DMS153 treated with DMSO at 0.1 percent for 48 hours (cell line): Measurements from ENCODE around the gene EGFL7.

Source experiments
- DNase-seq: peaks from one replicate; lab custom pipeline; 2025; ENCODE audit not compliant: unreplicated experiment; lab: John Stamatoyannopoulos, UW

The EGFL7 gene

GRCh38 chr9:136684799-136685198, 22.1 kb downstream of the EGFL7 start:
- no peak for DNase-seq

DNA sequence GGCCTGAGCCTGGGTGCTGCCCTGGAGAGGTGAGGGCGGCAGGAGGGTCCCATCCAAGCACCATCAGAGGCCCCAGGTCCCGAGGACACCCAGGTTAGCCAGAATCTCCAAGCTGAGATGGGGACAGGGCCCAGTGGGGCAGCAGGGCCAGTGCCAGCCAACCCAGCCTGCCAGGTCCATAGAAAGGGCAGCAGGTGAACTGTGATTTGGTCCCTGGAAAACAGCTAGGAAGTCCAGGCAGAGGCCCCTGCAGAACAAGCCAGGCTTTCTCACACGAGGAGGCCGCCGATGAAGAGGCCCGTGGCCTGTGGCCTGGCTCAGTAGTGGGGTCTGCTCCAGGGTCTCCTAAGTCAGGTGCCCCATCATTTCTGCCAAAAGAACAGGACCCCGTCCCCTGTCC, 22.5 kb downstream of the EGFL7 start:
- no peak for DNase-seq

GRCh38 chr9:136685790-136686533, 23.2 kb downstream of the EGFL7 start:
- DNase-seq: no peak

DNA sequence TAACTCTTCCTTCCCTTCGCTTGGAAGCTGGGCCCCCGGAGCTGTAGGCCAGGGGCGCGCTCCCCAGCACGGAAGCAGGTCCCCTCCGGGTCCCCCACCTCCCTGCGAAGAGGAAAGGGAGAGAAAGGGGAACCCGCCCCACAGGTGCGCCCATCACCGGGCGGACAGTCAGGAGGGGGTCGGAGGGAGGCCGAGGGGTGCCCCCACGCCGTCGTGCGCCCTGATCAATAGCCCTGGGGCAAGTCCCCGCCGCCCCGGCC, 23.7 kb downstream of the EGFL7 start:
- DNase-seq: no peak

- DNase-seq: peak; percentile 33
Observed at GRCh38 chr9:136686794-136687711, 24.3 kb downstream of the EGFL7 start, which contains the start of gene AGPAT2. Gene AGPAT2, minus strand, starts transcription at chr9:136687457. Its CDS starts 100 bp downstream, at chr9:136687357.

GRCh38 chr9:136687721-136688223, 25.1 kb downstream of the EGFL7 start:
- peak; percentile 33 for DNase-seq

DNA sequence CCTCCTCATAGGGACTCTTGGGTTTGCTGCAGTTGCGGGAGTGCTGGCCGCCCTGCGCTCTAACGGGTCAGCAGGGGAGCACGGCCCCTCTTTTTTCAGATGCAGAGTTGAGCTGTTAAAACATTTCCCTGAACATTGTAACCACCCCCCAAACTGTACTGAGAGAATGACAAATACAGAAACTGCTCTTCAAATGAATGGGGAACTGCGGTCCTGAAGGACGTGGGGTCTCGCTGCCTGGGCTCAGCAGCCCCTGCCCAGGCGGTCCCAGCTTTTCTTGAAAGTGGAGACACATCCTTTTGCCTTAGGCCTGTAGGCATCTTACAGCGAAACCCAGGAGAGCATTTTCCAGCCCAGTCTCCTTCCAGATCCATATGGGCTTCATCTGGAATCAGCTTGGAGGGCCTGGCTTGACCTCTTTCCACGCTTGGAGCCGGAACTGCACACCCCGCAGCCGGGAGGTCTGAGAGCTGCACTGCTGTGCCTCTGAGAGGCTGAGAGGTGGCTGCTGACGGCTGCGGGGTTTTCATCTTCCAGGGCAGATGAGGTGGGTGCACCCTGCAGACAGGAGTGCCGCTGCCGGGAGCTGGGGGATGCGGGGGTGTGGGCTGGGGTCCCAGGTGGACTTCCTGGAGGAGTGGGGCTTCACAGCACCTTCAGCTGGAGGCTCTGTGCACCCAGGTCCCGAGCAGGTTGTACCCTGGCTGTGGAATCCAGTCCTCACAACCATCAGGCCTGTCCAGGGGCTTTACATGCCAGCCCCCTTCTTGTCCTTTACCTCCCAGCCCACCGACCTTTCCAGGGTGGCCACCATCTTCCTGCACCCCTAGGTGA, 25.8 kb downstream of the EGFL7 start:
- no peak for DNase-seq

GRCh38 chr9:136689108-136689460, 26.4 kb downstream of the EGFL7 start:
- no peak for DNase-seq

DNA sequence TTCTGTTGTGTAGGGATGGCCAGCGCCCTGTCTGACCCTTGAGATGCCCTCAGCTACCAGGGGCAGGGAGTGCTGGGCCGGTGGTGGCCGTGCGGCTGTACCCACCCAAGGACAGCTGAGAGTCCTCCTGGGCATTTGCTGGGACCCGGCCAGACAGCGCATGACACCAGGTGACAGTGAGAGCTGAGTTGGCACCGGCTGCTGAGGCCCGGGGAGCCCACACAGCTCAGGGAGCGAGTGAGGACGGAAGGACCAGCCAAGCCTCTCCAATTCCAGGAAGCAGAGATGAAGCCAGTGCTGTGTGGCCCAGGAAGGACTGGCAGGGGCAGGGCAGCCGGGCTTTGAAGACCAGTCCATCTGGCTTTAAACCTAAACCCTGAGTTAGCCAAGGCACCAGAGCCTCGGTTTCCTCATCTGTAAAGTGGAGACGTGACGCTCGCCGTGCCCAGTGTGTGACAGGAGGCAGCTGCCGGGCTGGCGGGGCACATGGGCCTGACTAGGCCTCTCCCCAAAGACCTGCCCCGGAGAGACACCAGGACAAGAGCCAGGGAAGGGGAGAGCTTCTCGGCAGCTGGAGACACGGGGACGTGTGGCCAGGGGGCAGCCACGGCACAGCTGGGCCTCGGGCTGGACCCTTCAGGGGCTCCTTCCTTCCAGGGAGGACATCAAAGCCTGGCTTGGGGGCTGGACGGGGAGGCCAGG, 27.5 kb downstream of the EGFL7 start:
- no peak for DNase-seq

DNA sequence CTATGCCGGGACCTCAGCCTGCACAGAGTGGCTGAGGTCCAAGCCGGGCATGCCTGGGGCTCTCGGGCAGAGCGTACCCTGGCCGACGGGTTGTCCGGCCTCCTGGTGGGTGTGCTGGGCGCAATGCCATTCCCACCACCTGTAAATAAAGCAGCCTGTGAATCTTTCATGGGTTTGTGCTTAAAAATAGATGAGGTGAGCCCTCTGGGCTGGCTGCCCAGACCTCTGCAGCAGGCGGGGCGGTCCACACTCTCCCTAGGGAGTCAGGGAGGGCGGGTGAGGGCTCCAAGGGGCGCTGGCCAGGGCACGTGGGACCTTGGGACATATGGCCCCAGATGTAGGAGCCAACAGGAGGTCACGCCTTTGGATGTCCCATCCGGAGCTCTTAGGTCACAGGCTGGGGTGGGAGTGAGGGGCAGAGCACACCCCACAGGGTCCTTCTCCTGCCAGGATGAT, 28.1 kb downstream of the EGFL7 start:
- DNase-seq: peak; percentile 75

DNA sequence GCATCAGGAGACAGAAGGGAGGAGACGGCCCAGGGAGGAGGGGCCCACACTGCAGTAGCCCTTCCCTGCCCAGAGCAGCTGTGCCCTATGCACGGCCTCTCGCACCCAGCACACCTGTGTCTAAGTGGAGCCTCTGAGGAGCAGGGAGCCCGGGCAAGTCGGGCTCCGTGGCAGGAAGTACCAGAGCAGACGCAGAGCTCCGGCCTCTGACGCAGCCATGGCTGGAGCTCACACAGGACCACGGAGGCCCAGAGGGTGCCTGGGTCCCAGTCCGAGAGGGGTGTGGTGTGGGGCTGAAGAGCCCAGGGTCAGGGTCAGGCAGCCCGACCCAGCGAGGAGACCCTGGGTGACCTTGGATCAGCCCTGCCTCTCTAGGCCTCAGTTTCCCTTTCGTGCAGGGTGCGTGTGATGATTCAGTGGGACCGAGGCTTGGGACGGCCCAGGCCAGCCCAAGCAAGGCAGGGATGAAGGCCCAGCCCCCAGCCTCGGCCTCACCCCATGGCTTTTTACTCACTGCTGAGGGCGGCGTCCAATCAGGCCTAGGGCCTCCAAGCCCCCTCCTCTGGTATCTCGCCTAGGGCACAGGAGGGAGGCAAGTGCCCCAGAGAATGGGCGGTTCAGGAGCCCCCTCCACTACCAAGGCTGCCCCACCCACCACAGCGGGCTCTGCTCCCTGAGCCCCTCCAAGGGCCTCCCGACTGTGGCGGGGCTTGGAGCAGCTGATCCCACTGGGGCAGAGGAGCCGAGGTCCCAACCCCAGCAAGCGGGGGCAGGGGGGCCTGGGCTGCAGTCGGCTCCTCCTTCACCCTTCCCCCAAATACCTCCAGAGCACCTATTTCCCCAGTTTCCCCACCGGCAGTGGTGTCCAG, 28.8 kb downstream of the EGFL7 start:
- DNase-seq: no peak

- no peak for DNase-seq
Observed at GRCh38 chr9:136692185-136693134, 29.7 kb downstream of the EGFL7 start.

DNA sequence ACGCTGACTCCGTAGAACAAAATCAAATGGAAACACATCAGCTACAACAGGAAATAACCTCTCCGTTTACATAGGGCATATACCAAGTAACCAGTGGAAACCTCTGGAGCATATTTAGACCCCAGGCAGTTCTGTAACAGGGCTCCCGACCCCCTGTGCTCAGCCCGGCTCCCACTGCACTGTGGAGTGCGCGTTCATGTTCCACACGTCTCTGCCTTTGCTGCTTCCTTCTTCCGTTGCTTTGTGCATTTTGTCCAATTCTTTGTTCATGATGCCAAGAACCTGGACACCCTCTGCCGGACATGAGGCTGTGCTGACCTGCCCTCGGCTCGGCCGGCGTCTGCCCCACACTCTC, 30.4 kb downstream of the EGFL7 start:
- DNase-seq: no peak

- DNase-seq: no peak
Observed at GRCh38 chr9:136693490-136694162, 30.9 kb downstream of the EGFL7 start.

DNA sequence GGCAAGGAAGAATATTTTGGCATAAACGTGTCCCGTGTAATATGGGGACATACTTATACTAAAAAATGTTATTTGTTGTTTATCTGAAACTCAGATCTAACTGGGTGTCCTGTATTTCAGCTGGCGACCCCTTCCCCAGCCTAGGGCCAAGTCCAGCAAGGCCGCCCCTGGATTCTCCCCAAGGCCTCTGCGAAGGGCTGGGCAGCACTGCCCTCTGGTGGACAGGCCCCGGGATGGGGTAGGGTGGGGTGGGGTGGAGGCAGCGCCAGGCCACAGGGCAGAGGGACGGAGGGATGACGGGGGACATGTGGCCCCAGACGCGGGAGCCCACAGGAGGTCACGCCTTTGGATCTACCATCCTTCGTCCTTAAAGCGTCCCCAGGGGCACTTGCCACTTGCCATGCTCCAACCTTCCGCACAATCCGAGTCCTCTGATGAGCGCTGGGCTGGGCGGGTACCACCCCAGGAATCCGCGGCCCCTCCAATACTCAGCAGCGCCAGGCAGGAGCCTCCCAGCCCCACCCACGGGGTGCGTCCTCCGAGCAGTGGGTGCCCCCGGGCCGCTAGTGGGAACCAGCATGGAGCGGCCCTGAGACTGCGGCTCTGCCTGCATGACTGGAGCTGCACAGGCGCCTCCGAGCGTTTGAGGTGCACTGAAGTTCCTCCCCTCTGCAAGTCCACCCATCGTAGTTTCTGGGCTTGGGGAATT, 31.6 kb downstream of the EGFL7 start:
- DNase-seq: peak; percentile 50

DNA sequence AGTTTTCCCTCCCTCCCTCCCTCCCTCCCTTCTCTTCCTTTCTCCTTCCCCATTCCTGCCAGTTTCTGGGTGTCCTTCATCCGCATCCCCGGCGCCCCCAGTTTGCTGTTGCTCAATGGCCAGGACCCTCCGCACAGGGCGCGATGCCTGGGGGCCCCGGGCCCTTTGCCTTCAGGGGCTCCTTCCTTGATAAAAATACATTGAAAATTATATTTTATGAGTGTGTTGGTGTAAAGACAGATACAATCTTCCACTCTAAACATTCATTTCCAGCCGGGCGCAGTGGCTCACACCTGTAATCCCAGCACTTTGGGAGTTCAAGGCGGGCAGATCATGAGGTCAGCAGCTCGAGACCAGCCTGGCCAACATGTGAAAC, 32.1 kb downstream of the EGFL7 start:
- no peak for DNase-seq

GRCh38 chr9:136695435-136695895, 32.7 kb downstream of the EGFL7 start:
- DNase-seq: peak; percentile 89
